ENCODE data around the gene UNC5B. TPM values are rescaled to one million over a fixed set of nuclear protein-coding genes. Genes with fewer than 3 reads are reported as not detected.

UNC5B gene
- total RNA-seq, 1 experiment from 2014 or later = 22.0 TPM

- CTCF ChIA-PET = no interaction called here
These were observed 25.2 kb upstream of the UNC5B start for GRCh38 chr10:71187197-71187596.

More at GRCh38 chr10:71187197-71187596, 25.2 kb upstream of the UNC5B start:
- no peak overlapping the region for H3K4me3 ChIP-seq (replicated peaks in 1 of 2; ENCODE audit: low read depth in 1 of 2, low read length in 2 of 2)
- no peak overlapping the region for H3K9ac ChIP-seq (ENCODE audit: low read length)
- no peaks in the 10 kb centered on the region for H3K4me1 ChIP-seq (ENCODE audit: control insufficient read depth in 1 of 2, insufficient read depth in 2 of 2, low read length in 2 of 2)
- no TSS peak for BruUV-seq (replicated peaks)
- no peaks in the 10 kb centered on the region for H3K27me3 ChIP-seq (ENCODE audit: insufficient read depth, low read length)
- H3K9me2 ChIP-seq (ENCODE audit: insufficient read depth) = no peaks in the 10 kb centered on the region
- no peaks in the 10 kb centered on the region for H4K20me1 ChIP-seq (ENCODE audit: insufficient read depth)
- H2AFZ ChIP-seq (ENCODE audit: low read depth, low read length, poor library complexity, severe bottlenecking) = no peak overlapping the region
- no peaks in the 10 kb centered on the region for H3K79me2 ChIP-seq (ENCODE audit: insufficient read depth, low read length)
- intact Hi-C loops (cut with micrococcal nuclease) = no loop called here
- H3K36me3 ChIP-seq (ENCODE audit: control insufficient read depth in 1 of 2, insufficient read depth in 2 of 2, low read length in 2 of 2) = no peaks in the 10 kb centered on the region
- ChIA-PET RAD21 (ENCODE audit: low non-redundant PET in 1 of 2, low total read pairs in 2 of 2, uncharacterized antibody in 2 of 2, unreplicated experiment in 2 of 2) (no interaction called here), POLR2A (no interaction called here)
- no peaks in the 10 kb centered on the region for H3K9me3 ChIP-seq (ENCODE audit: control insufficient read depth in 1 of 2, insufficient read depth in 1 of 2, low read depth in 1 of 2, low read length in 2 of 2)
- no peak for DNase-seq (ENCODE audit: low read depth, low spot score)
- no peak overlapping the region for H3K4me2 ChIP-seq (ENCODE audit: low read length)
- no peak for TF ChIP-seq ZBTB33 (IDR thresholded peaks at IDR 0.05; ENCODE audit: extremely low read depth, insufficient replicate concordance, low read length)
- TF ChIP-seq ZNF274 (IDR thresholded peaks at IDR 0.05; ENCODE audit: low read depth, low read length) = no peak
- TF ChIP-seq REST (IDR thresholded peaks at IDR 0.05; ENCODE audit: low read depth) = no peak
- no peak for TF ChIP-seq SIN3A (IDR thresholded peaks at IDR 0.05; ENCODE audit: low read depth)
- TF ChIP-seq SRF (IDR thresholded peaks at IDR 0.05; ENCODE audit: low read depth) = no peak
- no peak for TF ChIP-seq RAD21 (IDR thresholded peaks at IDR 0.05; ENCODE audit: low read depth)
- TF ChIP-seq SP1 (IDR thresholded peaks at IDR 0.05; ENCODE audit: low read depth) = no peak
- TF ChIP-seq EZH2phosphoT487 (IDR thresholded peaks at IDR 0.05; ENCODE audit: borderline replicate concordance) = no peak
- TF ChIP-seq EZH2 (IDR thresholded peaks at IDR 0.05) = no peak
- no peak for TF ChIP-seq CBX3 (IDR thresholded peaks at IDR 0.05; ENCODE audit: low read depth)
- TF ChIP-seq MAX (IDR thresholded peaks at IDR 0.05) = no peak
- TF ChIP-seq YY1 (IDR thresholded peaks at IDR 0.05; ENCODE audit: extremely low read depth, insufficient replicate concordance, low read depth, low read length) = no peak
- TF ChIP-seq CTCF (IDR thresholded peaks at IDR 0.05 in 2 of 3, conservative IDR thresholded peaks at IDR 0.05 in 1 of 3; ENCODE audit: borderline replicate concordance in 1 of 3, insufficient read depth in 1 of 3, low read depth in 2 of 3, low read length in 2 of 3) = no peak
- TF ChIP-seq CEBPB (IDR thresholded peaks at IDR 0.05; ENCODE audit: low read depth) = no peak
- no peak for TF ChIP-seq POLR2AphosphoS5 (IDR thresholded peaks at IDR 0.05; ENCODE audit: low read depth, low read length)
- no peak for TF ChIP-seq ELF1 (IDR thresholded peaks at IDR 0.05; ENCODE audit: borderline replicate concordance, low read depth)
- no peak for TF ChIP-seq JUND (IDR thresholded peaks at IDR 0.05)
- TF ChIP-seq TCF7L2 (IDR thresholded peaks at IDR 0.05; ENCODE audit: borderline replicate concordance, extremely low read depth, insufficient read depth, insufficient read length) = no peak
- H3K27ac ChIP-seq (ENCODE audit: low read depth, low read length) = no peak overlapping the region
- no peak for ATAC-seq

Data from HCT116 (cell line).